OCI-LY3 (cell line): ENCODE results near the gene CGB7.
A peak's percentile ranks its signal among the peaks of the same experiment; 100 is the strongest.

ENCODE experiments used
- H2AFZ ChIP-seq: fragments of 200-600, 300-600 bp; shearing (Covaris generic); 2 replicates; pipeline ENCODE4 v1.6.0; 2014; ENCODE audit warnings: antibody characterized with exemption, low read depth, low read length
- H3K27ac ChIP-seq: fragments of 200-600, 300-600 bp; sonication (generic); 2 replicates; pipeline ENCODE4 v1.5.1; 2014; ENCODE audit warnings: mild to moderate bottlenecking, low read length, moderate library complexity, mixed read lengths
- H3K27me3 ChIP-seq: fragments of 200-600, 300-600 bp; sonication (generic); 2 replicates; pipeline ENCODE4 v1.6.1; 2014; ENCODE audit warnings: low read depth, low read length, mixed read lengths
- H3K36me3 ChIP-seq: fragments of 200-600, 300-600 bp; sonication (generic); replicated peaks from 2 replicates; pipeline ENCODE3; 2014; ENCODE audit warnings: low read depth, low read length, mixed read lengths
- H3K4me1 ChIP-seq: fragments of 300-600, 200-600 bp; sonication (generic); 2 replicates; pipeline ENCODE4 v1.6.1; 2014; ENCODE audit warnings: low read length, mixed read lengths
- H3K4me2 ChIP-seq: fragments of 200-600, 300-600 bp; sonication (generic); 2 replicates; pipeline ENCODE4 v1.6.1; 2014; ENCODE audit warnings: low read length, mixed read lengths
- H3K4me3 ChIP-seq: fragments of 300-600, 200-600 bp; sonication (generic); 2 replicates; pipeline ENCODE4 v1.5.1; 2014; ENCODE audit warnings: antibody characterized with exemption, mild to moderate bottlenecking, low read length, moderate library complexity
- H3K79me2 ChIP-seq: fragments of 300-600, 200-600 bp; shearing (Covaris generic); 2 replicates; pipeline ENCODE4 v1.6.1; 2014; ENCODE audit warnings: mild to moderate bottlenecking, low read length, mixed read lengths
- H3K9ac ChIP-seq: fragments of 300-600, 200-600 bp; shearing (Covaris generic); 2 replicates; pipeline ENCODE4 v1.6.0; 2014; ENCODE audit warnings: mild to moderate bottlenecking, low read length, moderate library complexity
- H3K9me3 ChIP-seq: fragments of 200-600, 300-600 bp; shearing (Covaris generic); 2 replicates; pipeline ENCODE4 v1.6.1; 2014; ENCODE audit warnings: low read length, mixed read lengths; ENCODE audit not compliant: insufficient read depth
- H4K20me1 ChIP-seq: fragments of 200-600, 300-600 bp; sonication (generic); 2 replicates; pipeline ENCODE4 v1.6.1; 2016; ENCODE audit warnings: low read length, mixed read lengths; ENCODE audit not compliant: insufficient read depth
- CTCF ChIP-seq: fragments of 200-600, 300-600 bp; sonication (generic); IDR thresholded peaks from 2 replicates; pipeline ENCODE4 v1.5.1; 2014; ENCODE audit warnings: antibody characterized with exemption, low read length, low read depth
- EZH2phosphoT487 ChIP-seq: fragments of 200-600 bp; shearing (Covaris generic); IDR thresholded peaks from 2 replicates; pipeline ENCODE4 v1.6.1; 2018; ENCODE audit warnings: antibody characterized with exemption, mixed run types, low read depth

The CGB7 gene

GRCh38 chr19:49094505-49095482, 37.2 kb upstream of the CGB7 start:
- Histone ChIP-seq H3K9ac (no peak overlapping the region), H3K4me2 (no peak overlapping the region), H4K20me1 (peaks cover 50% of the 10 kb centered on the region), H3K9me3 (no peaks in the 10 kb centered on the region), H3K36me3 (peaks cover 68% of the 10 kb centered on the region), H3K27ac (no peak overlapping the region), H2AFZ (no peak overlapping the region), H3K79me2 (peaks cover 84% of the 10 kb centered on the region), H3K4me3 (no peak overlapping the region), H3K4me1 (no peaks in the 10 kb centered on the region), H3K27me3 (no peaks in the 10 kb centered on the region)
- TF ChIP-seq EZH2phosphoT487 = no peak
- no peak for TF ChIP-seq CTCF

GRCh38 chr19:49092686-49093085, 35.1 kb upstream of the CGB7 start:
- Histone ChIP-seq H3K27ac (no peak overlapping the region), H3K9ac (no peak overlapping the region), H4K20me1 (peaks cover 50% of the 10 kb centered on the region), H3K79me2 (peaks cover 91% of the 10 kb centered on the region), H3K4me2 (no peak overlapping the region), H3K36me3 (peaks cover 63% of the 10 kb centered on the region), H3K9me3 (no peaks in the 10 kb centered on the region), H3K27me3 (no peaks in the 10 kb centered on the region), H3K4me3 (no peak overlapping the region), H2AFZ (no peak overlapping the region), H3K4me1 (no peaks in the 10 kb centered on the region)
- TF ChIP-seq CTCF (no peak), EZH2phosphoT487 (no peak)

- Histone ChIP-seq H3K79me2 (peaks cover 98% of the 10 kb centered on the region), H3K27ac (no peak overlapping the region)
Observed at GRCh38 chr19:49091391-49092038, 34.0 kb upstream of the CGB7 start.

GRCh38 chr19:49086296-49086695, 28.7 kb upstream of the CGB7 start:
- Histone ChIP-seq H3K4me3 (peak overlapping the region; percentile 92), H3K27ac (peak overlapping the region; percentile 60), H3K9ac (peak overlapping the region; percentile 92), H3K36me3 (peaks cover 42% of the 10 kb centered on the region), H3K4me1 (peaks cover 14% of the 10 kb centered on the region), H3K9me3 (no peaks in the 10 kb centered on the region), H3K27me3 (no peaks in the 10 kb centered on the region), H3K79me2 (peaks cover 61% of the 10 kb centered on the region), H2AFZ (no peak overlapping the region), H4K20me1 (peaks cover 44% of the 10 kb centered on the region), H3K4me2 (peak overlapping the region; percentile 95)
- TF ChIP-seq EZH2phosphoT487 (no peak), CTCF (no peak)

More at GRCh38 chr19:49091391-49092038, 34.0 kb upstream of the CGB7 start:
- H3K27me3 ChIP-seq = no peaks in the 10 kb centered on the region
- no peak overlapping the region for H3K4me2 ChIP-seq
- H3K36me3 ChIP-seq = peaks cover 68% of the 10 kb centered on the region
- no peaks in the 10 kb centered on the region for H3K9me3 ChIP-seq
- H3K4me1 ChIP-seq = peaks cover 10% of the 10 kb centered on the region
- no peak for TF ChIP-seq EZH2phosphoT487
- H4K20me1 ChIP-seq = peaks cover 55% of the 10 kb centered on the region
- H3K4me3 ChIP-seq = no peak overlapping the region
- no peak overlapping the region for H2AFZ ChIP-seq
- H3K9ac ChIP-seq = no peak overlapping the region
